Measurements from ENCODE around the gene XPO1. TPM values are rescaled to one million over a fixed set of nuclear protein-coding genes. Genes with fewer than 3 reads are reported as not detected.
"Not testable (repeated sequence)": the region's sequence is repeated elsewhere in the genome, so short reads cannot be mapped to it uniquely, and the experiment has no call there.

XPO1 gene, protein sequence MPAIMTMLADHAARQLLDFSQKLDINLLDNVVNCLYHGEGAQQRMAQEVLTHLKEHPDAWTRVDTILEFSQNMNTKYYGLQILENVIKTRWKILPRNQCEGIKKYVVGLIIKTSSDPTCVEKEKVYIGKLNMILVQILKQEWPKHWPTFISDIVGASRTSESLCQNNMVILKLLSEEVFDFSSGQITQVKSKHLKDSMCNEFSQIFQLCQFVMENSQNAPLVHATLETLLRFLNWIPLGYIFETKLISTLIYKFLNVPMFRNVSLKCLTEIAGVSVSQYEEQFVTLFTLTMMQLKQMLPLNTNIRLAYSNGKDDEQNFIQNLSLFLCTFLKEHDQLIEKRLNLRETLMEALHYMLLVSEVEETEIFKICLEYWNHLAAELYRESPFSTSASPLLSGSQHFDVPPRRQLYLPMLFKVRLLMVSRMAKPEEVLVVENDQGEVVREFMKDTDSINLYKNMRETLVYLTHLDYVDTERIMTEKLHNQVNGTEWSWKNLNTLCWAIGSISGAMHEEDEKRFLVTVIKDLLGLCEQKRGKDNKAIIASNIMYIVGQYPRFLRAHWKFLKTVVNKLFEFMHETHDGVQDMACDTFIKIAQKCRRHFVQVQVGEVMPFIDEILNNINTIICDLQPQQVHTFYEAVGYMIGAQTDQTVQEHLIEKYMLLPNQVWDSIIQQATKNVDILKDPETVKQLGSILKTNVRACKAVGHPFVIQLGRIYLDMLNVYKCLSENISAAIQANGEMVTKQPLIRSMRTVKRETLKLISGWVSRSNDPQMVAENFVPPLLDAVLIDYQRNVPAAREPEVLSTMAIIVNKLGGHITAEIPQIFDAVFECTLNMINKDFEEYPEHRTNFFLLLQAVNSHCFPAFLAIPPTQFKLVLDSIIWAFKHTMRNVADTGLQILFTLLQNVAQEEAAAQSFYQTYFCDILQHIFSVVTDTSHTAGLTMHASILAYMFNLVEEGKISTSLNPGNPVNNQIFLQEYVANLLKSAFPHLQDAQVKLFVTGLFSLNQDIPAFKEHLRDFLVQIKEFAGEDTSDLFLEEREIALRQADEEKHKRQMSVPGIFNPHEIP (N-terminal part only)
- 10 to 100 TPM; 49.7 to 96.6 (median 73.1) TPM for total RNA-seq

GRCh38 chr2:61538200-61538919 lies at the start of gene XPO1:
XPO1 (minus strand) TSS chr2:61538356; CDS start chr2:61533897, 4,459 bp downstream.
- peak; percentile 98 for DNase-seq (ENCODE audit: low spot score)
- no peak for TF ChIP-seq CTCF (IDR thresholded peaks at IDR 0.05)
- peak; percentile 96 for ATAC-seq (ENCODE audit: low FRiP score)

- DNase-seq (ENCODE audit: low spot score); ATAC-seq (ENCODE audit: low FRiP score): not testable (repeated sequence)
These were observed 48.8 kb upstream of the XPO1 start for GRCh38 chr2:61586928-61587327.

- DNase-seq (ENCODE audit: low spot score) (no peak), ATAC-seq (ENCODE audit: low FRiP score) (no peak)
- no peak for TF ChIP-seq CTCF (IDR thresholded peaks at IDR 0.05)
These were observed 47.2 kb upstream of the XPO1 start for GRCh38 chr2:61585383-61585782.

GRCh38 chr2:61584368-61584767 lies 46.2 kb upstream of the XPO1 start:
- not testable (repeated sequence) for DNase-seq (ENCODE audit: low spot score); ATAC-seq (ENCODE audit: low FRiP score)

DNA sequence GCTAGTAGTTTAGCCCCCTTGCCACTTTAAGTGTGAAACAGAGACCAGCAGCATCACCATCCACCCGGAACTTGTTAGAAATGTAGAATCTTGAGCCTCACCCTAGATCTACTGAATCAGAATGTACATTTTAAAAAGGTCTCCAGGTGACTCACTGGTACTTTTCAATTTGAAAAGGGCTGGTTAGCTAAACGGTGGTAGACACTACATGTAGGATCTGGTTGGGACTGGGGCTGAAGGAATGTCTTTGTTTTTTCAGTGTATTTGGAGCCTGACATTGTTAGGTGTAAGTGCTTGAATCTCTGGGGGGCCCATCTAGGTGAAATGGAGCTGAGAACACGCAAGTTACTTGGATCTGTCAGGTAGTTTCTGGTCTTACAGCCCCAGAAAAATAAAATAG lies 44.0 kb upstream of the XPO1 start:
- no peak for TF ChIP-seq CTCF (IDR thresholded peaks at IDR 0.05)
- DNase-seq (ENCODE audit: low spot score), result no peak
- no peak for ATAC-seq (ENCODE audit: low FRiP score)

DNA sequence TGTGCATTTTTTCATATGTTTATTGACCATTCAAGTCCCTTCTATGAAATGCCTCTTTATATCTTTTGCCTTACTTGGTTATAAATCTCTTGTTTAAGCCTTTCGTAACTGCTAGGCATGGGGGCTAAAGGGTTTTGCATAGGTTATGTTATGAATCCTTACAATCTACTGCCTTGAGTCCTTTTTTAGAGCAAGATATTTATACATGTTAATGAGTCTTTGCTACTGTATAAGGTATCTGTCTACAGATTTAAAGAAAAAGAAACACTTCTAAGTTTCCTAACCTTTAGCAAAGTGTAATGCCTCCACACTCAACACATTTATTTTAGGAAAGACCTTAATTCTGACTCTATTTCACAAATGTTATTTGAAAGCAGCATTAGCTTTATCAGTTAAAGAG lies 43.6 kb upstream of the XPO1 start:
- no peak for TF ChIP-seq CTCF (IDR thresholded peaks at IDR 0.05)
- DNase-seq (ENCODE audit: low spot score), result no peak
- ATAC-seq (ENCODE audit: low FRiP score), result no peak

DNA sequence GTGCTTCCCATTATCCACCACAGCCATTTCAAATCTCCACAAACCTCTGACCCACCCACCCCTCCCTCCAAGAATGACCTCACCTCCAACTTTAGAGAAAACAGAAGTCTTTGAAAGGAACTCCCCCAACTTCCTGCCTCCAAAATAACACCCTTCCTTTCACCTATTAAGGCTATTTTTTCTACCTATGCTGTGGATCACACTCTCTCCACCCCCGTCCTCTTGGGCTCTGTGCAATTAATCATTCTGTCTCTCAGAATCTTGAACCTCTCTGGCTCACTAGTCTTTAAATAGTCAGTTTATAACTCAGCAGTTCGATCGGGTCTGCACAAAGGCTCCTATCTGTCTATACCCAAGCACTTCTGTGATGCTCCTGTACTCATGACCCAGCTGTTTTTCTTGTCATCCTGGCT lies 37.3 kb upstream of the XPO1 start:
- no peak for ATAC-seq (ENCODE audit: low FRiP score)

More for the DNA sequence above, 37.3 kb upstream of the XPO1 start:
- DNase-seq (ENCODE audit: low spot score), result no peak
- no peak for TF ChIP-seq CTCF (IDR thresholded peaks at IDR 0.05)
